ENCODE results near the gene BAG3. TPM values are rescaled to one million over a fixed set of nuclear protein-coding genes. Genes with fewer than 3 reads are reported as not detected.
"Not testable (repeated sequence)": the region's sequence is repeated elsewhere in the genome, so short reads cannot be mapped to it uniquely, and the experiment has no call there.

BAG3 gene
- total RNA-seq, 1 donor from 2014 or later, result 42.6 TPM

DNA sequence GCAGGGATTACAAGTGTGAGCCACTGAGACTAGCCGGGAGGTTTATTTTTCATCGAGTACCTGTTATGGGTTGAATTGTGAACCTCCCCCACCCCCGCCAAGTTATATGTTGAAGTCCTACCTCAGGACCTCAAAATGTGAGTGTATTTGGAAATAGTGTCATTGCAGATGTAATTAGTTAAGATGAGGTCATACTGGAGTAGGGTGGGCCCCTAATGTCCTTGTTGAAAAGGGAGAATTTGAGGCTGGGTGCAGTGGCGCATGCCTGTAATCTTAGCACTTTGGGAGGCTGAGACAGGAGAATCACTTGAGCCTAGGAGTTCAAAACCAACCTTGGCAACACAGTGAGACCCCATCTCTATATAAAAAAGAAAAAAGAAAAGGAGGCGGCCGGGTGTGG lies 10.8 kb upstream of the BAG3 start:
- DNase-seq (ENCODE audit: low read depth), result no peak

- DNase-seq (ENCODE audit: low read depth), result no peak
Observed at GRCh38 chr10:119640875-119641526, 10.2 kb upstream of the BAG3 start.

GRCh38 chr10:119642556-119643111 lies 8.5 kb upstream of the BAG3 start:
- DNase-seq (ENCODE audit: low read depth), result no peak

DNA sequence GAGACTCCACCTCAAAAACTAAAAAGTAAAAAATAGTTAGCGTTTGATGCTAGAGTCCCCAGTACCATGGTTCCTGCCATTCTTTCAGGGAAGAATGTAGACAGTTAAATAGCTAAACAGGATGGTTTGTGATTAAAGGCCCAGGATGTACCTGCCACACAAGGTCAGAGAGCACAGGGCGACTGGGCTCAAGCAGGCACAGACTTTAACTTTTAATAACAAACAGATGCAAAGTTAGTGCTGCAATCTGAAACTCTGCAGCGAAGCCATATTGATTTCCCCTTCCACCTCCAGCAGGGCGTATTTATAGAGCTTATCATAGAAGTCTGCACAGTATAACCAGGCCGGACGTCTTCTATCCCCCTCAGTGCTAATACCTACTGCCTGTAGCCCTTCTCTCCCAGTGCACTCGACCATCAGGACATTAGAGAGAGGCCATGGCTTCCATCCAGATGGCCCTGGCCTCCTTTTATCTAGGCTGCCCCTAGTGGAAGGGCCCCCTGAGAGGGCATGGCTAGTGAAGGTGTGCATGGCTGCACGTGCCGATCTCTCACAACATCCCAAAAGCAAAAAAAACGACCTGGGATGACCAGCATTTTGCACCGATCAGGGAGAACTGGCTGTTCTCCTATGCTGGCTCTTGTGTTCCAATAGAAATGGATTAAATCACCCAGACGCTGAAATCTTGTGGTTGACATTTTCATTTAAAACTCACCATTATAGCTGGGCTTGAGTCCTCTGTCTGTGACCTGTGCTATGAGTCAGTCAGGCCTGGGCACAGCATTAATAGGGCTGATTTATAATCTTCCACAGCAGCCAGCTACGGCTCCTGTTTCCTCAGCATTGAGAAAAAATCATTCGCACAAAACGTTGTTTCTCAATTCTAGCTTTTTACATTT lies 7.6 kb upstream of the BAG3 start:
- DNase-seq (ENCODE audit: low read depth), result no peak

GRCh38 chr10:119644205-119644814 lies 6.9 kb upstream of the BAG3 start:
- no peak for DNase-seq (ENCODE audit: low read depth)

DNA sequence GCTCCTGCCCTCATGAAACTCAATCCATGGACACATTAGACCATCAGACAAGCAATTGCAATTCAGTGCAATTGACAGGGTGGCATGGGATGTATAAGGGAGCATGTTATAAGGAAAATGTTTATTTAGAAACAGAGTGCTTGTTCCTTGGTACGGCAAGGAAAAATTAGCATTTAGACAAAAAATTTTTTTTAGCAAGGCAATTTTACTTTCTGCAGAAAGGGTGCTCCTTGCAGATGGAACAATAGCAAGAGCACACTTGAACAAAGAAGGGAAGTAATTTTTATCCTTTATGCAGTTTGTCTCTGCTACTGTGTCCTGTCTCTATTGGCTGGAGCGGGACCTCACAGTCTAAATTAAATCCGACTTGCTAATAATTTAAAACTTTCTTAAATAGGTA lies 6.2 kb upstream of the BAG3 start:
- no peak for DNase-seq (ENCODE audit: low read depth)

GRCh38 chr10:119650062-119650461 lies 1.1 kb upstream of the BAG3 start:
- DNase-seq (ENCODE audit: low read depth), result no peak

DNA sequence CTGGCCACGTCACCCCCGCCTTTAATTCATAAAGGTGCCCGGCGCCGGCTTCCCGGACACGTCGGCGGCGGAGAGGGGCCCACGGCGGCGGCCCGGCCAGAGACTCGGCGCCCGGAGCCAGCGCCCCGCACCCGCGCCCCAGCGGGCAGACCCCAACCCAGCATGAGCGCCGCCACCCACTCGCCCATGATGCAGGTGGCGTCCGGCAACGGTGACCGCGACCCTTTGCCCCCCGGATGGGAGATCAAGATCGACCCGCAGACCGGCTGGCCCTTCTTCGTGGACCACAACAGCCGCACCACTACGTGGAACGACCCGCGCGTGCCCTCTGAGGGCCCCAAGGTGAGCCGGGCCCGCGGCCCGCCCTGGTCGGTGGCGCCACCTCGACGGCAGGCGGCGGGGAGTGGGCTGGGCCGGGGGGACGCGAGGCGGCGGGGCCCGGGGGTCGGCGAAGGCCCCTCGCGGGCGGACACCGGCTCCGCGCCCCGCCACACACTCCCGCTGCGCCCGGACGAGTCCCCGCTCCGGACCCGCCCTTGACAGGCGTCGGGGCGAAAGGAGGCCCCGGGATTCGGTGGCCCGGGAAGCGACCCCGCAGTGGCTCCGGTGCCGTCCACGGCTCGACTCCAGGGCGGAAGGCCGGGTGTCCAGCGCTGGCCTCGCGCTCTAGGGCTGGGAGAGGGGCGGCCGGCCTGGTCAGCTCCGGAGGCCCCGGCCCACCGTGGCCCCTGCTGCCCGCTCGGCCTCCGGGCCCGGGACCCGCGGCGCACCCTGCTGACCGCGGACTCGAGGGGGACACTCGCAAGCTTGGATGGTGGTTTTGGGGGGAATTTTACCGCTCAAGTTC lies 557 bp downstream of the BAG3 start:
- DNase-seq (ENCODE audit: low read depth), result peak; percentile 23

- DNase-seq (ENCODE audit: low read depth), result peak; percentile 73
Observed at GRCh38 chr10:119652361-119652730, 1.2 kb downstream of the BAG3 start.

DNA sequence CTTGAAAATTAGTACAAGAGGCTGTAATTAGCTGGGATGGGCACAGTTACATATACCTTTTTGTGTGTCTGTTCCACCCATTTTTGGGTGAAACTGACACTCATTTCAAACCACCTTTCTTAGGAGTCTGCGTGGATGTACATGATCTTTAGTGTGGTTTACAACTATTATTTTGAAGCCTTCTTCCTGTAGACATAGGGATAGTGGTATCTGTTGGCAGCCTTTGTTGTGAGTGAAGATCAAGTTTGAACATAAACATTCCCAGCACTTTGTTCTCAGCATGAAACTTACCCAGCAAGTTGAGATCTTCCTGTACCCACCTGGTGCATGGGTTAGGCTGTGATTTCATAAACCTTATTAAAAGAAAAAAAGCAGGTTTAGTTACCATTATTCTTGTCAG lies 2.0 kb downstream of the BAG3 start:
- no peak for DNase-seq (ENCODE audit: low read depth)

DNA sequence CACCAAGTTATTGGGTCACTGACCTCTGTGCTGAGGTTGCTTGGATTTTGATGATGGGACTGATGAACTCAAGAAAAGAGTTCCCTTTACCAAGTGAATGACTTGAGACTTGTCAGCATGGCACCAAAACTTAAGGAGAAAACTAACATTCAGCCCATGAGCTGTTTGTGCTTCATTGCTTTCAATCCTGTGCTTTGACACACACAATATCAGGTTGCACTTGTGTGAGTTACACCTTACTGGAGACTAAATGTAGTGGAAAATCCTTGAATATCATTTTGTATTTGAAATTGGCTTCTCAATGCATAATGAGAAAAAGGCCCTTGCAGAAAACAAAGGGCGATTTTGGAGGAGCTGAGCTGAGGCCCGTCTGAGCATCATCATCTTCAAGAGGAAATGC lies 2.7 kb downstream of the BAG3 start:
- no peak for DNase-seq (ENCODE audit: low read depth)

- no peak for DNase-seq (ENCODE audit: low read depth)
Observed at GRCh38 chr10:119654540-119654939, 3.4 kb downstream of the BAG3 start.

DNA sequence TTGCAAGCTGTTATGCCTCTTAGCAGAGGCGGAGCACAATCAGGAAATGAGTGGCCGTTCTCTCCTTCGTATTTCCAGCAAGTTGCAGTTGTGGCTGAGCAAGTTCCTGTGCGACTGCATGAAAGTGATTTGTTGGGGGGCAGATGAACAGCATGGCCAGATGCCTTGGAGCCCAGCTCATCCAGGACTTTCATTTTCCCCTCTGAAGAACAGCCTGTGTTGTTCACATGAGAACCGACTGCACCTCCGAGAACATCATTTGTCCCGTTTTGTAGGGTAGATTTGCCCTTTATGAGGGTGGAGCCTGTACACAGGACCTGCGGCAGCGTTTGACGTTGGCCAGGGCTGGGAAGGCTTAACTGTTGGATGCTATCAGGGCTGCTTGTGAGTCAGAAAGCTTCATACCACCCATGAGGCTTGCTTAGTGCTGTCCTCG lies 4.4 kb downstream of the BAG3 start:
- peak; percentile 57 for DNase-seq (ENCODE audit: low read depth)

DNA sequence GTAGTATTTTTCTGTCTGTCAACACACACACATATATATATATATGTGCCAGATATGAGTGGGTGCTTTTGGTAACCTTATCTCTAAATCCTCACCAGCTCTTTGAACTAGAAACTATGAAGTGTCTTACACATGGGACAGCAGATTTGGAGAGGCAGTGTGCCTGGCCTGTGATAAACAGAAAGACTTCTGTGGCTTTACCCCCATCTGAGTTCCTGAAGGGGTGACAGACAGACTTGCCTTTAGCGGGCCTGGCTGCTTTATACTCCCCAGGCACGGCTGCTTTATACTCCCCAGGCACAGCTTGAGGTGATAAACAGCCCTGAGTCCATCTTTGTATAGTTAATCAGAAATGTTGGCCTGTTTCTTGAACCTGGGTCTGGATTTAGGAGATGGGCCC lies 5.6 kb downstream of the BAG3 start:
- no peak for DNase-seq (ENCODE audit: low read depth)

GRCh38 chr10:119657725-119658124 lies 6.5 kb downstream of the BAG3 start:
- DNase-seq (ENCODE audit: low read depth), result no peak

- DNase-seq (ENCODE audit: low read depth), result peak; percentile 88
Observed at GRCh38 chr10:119658274-119658673, 7.1 kb downstream of the BAG3 start.

GRCh38 chr10:119659951-119660350 lies 8.8 kb downstream of the BAG3 start:
- DNase-seq (ENCODE audit: low read depth), result no peak

DNA sequence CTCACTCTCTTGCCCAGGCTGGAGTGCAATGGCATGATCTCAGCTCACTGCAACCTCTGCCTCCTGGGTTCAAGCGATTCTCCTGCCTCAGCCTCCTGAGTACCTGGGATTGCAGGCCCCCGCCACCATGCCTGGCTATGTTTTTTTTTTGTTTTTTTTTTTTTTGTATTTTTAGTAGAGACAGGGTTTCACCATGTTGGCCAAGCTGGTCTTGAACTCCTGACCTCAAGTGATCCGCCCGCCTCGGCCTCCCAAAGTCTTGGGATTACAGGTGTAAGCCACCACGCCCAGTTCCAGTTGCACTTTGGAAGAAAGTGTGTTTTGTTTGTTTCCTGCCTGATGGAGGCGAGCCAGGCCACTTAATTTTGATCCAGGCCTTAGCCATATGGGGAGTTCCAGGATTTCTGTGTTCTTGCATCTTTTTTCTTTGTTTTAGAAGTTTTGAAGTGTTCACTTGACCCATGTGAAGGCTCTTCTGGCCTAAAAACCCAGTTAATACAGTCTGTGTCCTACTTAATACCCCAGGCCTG lies 11.0 kb downstream of the BAG3 start:
- not testable (repeated sequence) for DNase-seq (ENCODE audit: low read depth)

- peak; percentile 54 for DNase-seq (ENCODE audit: low read depth)
Observed at GRCh38 chr10:119663866-119664698, 12.9 kb downstream of the BAG3 start.
